ENCODE measurements around the gene DSP.

DNA sequence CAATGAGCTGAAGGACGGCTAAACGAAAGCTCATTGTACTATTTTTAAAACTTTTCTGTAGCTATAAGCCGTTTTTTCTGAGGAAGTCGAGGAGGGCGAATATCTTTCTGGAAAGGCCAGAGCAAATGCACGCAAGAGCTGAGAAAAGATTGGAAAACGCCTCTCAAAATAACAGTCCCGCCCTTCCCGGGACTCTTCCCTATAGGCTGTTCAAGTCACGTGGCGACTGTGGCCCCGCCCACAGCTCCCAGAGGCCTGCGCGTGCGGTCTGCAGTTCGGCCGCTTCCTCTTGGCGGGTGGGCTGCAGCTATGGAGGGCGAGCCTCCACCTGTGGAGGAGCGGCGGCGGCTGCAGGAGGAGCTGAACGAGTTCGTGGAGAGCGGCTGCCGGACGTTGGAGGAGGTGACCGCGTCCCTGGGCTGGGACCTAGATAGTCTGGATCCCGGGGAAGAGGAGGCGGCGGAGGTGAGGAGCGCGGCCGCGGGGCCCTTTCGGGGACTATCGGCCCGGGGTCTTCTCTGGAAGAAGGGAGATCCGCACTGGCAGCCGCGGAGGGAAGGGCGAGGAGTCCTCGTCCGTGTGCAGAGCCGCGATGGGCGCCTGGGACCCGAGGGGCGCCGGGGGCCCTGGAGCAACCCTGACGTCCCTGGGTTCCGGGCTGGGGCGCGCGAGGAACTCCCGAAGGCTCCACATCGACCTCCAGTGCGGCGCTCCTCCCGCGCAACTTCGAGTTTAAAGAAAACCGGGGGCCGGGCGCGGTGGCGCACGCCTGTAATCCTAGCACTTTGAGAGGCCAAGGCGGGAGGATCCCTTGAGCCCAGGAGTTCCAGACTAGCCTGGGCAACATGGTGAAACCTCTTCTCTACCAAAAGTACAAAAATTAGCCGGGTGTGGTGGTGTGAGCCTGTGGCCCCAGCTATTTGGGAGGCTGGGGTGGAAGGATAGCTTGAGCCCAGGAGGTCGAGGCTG is 48.8 kb downstream of the DSP start, which contains the start of gene SNRNP48:
- no peak for TF ChIP-seq EZH2 (IDR thresholded peaks at IDR 0.05)
- no peak for TF ChIP-seq EZH2phosphoT487 (IDR thresholded peaks at IDR 0.05)

Measured in neural progenitor cell (in vitro differentiated cells).